PC-3 (cell line): ENCODE results near the gene ST6GAL1. TPM values are rescaled to one million over a fixed set of nuclear protein-coding genes. Genes with fewer than 3 reads are reported as not detected.

Source experiments
- ATAC-seq: fragments of 200-7000 bp; cut with Tn5 transposase; 2 replicates; pipeline ENCODE4 v1.9.1; 2020; ENCODE audit warnings: mild to moderate bottlenecking, moderate library complexity
- BruUV-seq: library from RNA; stranded (reverse); fragments of 400-500 nt; replicated peaks from 2 replicates; lab custom pipeline; 2021; lab: Mats Ljungman, UMichigan
- CTCF ChIA-PET: fragments of 300-600 bp; sonication (Branson Sonifier 250); formaldehyde crosslinking; loops from one replicate; lab custom pipeline; 2022; ENCODE audit warnings: antibody characterized with exemption; lab: Charles Lee
- POLR2A ChIA-PET: fragments of 300-600 bp; sonication (Branson Sonifier 250); formaldehyde crosslinking; loops from one replicate; lab custom pipeline; 2022; ENCODE audit warnings: antibody characterized with exemption; ENCODE audit not compliant: unreplicated experiment; lab: Charles Lee
- DNase-seq: peaks from one replicate; pipeline ENCODE4 v3.0.0-alpha.2; 2015
- H2AFZ ChIP-seq: fragments of 300-600 bp; sonication (generic); 2 replicates; pipeline ENCODE4 v1.6.0; 2016; ENCODE audit warnings: antibody characterized with exemption, low read length
- H3F3A ChIP-seq: fragments of 300-600 bp; sonication (generic); one replicate; pipeline ENCODE4 v1.6.0; 2017; ENCODE audit warnings: antibody characterized with exemption, low read length, control low read depth, mild to moderate bottlenecking; ENCODE audit not compliant: unreplicated experiment
- H3K27ac ChIP-seq: fragments of 300-600 bp; sonication (generic); 2 replicates; pipeline ENCODE4 v1.5.1; 2016; ENCODE audit warnings: mild to moderate bottlenecking, low read length
- H3K27me3 ChIP-seq: fragments of 300-600 bp; sonication (generic); 2 replicates; pipeline ENCODE4 v1.6.1; 2016; ENCODE audit warnings: low read length, mixed read lengths
- H3K36me3 ChIP-seq: fragments of 300-600 bp; sonication (generic); 2 replicates; pipeline ENCODE4 v1.6.1; 2016; ENCODE audit warnings: low read depth, mixed run types, low read length, mixed read lengths
- H3K4me1 ChIP-seq: fragments of 300-600 bp; sonication (generic); 2 replicates; pipeline ENCODE4 v1.5.1; 2016; ENCODE audit warnings: low read length; ENCODE audit not compliant: insufficient read depth
- H3K4me2 ChIP-seq: fragments of 300-600 bp; sonication (generic); 2 replicates; pipeline ENCODE4 v1.6.0; 2016; ENCODE audit warnings: low read length
- H3K4me3 ChIP-seq: fragments of 300-600 bp; sonication (generic); 2 replicates; pipeline ENCODE4 v1.5.1; 2016; ENCODE audit warnings: mild to moderate bottlenecking, low read length, mixed read lengths
- H3K79me2 ChIP-seq: fragments of 300-600 bp; sonication (generic); 2 replicates; pipeline ENCODE4 v1.6.1; 2017; ENCODE audit warnings: low read length, mixed read lengths
- H3K9ac ChIP-seq: fragments of 300-600 bp; sonication (generic); 2 replicates; pipeline ENCODE4 v1.6.0; 2016; ENCODE audit warnings: mild to moderate bottlenecking, low read length
- H3K9me2 ChIP-seq: fragments of 300-600 bp; sonication (generic); replicated peaks from 2 replicates; pipeline ENCODE4 v1.6.1; 2016; ENCODE audit warnings: mixed run types, low read length, mixed read lengths
- H3K9me3 ChIP-seq: fragments of 300-600 bp; sonication (generic); 2 replicates; pipeline ENCODE4 v1.6.1; 2016; ENCODE audit warnings: low read length, mixed read lengths
- H4K20me1 ChIP-seq: fragments of 300-600 bp; sonication (generic); 2 replicates; pipeline ENCODE4 v1.6.1; 2016; ENCODE audit warnings: low read length, mixed read lengths
- EZH2 ChIP-seq: fragments of 300-600 bp; sonication (generic); IDR thresholded peaks from one replicate; pipeline ENCODE4 v1.6.1; 2017; ENCODE audit warnings: antibody characterized with exemption, mild to moderate bottlenecking, low read length; ENCODE audit not compliant: unreplicated experiment
- EZH2phosphoT487 ChIP-seq: fragments of 300-600 bp; sonication (generic); IDR thresholded peaks from 2 replicates; pipeline ENCODE4 v1.6.1; 2018; ENCODE audit warnings: mild to moderate bottlenecking, antibody characterized with exemption, low read length, borderline replicate concordance
- intact Hi-C: fragments of 100-400 bp; cut with micrococcal nuclease; formaldehyde crosslinking; loops from 2 replicates; pipeline ENCODE4 v1.9.0; 2023
- total RNA-seq: library from RNA; depleted of rRNA; stranded (reverse); fragments of >200 nt; gene quantifications from 2 replicates; pipeline ENCODE4 v1.2.3, GENCODE V29; 2014
- TF ChIP-seq, protein P1 (sequence below): fragments of 300-600 bp; sonication (generic); conservative IDR thresholded peaks from 2 replicates; pipeline ENCODE4 v1.5.1; 2017; ENCODE audit warnings: antibody characterized with exemption, low read depth, mild to moderate bottlenecking, low read length

The ST6GAL1 gene
- total RNA-seq, 1 experiment from 2014 or later = 9.4 TPM

DNA sequence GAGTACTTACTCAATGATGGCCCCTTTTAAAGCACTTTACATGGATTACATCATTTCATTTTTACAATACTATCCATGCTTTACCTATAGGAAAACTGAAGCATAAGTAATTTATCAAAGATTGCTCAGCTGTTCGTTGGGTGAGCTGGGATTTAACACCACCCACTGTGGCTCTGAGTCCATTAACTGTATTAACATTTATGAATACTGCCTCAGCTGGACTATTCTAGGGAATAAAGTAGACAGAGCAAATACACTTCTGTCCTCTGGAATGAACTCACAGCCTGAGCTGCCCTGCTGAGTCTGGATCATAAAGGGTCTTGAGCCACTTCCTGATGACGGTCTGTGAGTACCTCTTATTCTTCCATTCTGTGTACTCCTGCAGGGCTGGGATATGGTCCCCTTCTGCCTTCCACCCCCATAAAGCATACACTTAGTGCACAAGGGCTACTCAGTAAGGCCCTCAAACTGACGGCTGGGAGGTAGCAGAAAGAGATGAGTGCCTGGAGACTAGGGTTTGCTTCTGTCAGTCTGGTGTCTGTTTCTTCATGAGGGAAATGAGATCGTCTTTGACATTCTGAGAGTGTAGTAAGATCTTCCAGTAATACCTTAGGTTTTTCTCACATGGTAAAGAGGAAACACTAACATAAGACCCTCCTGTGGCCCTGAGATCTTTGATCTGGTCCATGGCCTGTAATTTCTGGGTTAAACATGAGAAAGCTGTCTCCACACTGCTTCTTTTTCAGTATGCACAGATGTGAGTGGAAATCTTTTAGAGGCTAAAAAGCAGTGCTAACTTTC is 12.6 kb upstream of the ST6GAL1 start:
- no peaks in the 10 kb centered on the region for H3K9me2 ChIP-seq
- no peaks in the 10 kb centered on the region for H3K27me3 ChIP-seq
- no peak overlapping the region for H3K4me3 ChIP-seq
- H3F3A ChIP-seq = no peaks in the 10 kb centered on the region
- no TSS peak for BruUV-seq
- no peak overlapping the region for H3K27ac ChIP-seq
- H3K36me3 ChIP-seq = no peaks in the 10 kb centered on the region
- TF ChIP-seq, protein P1, sequence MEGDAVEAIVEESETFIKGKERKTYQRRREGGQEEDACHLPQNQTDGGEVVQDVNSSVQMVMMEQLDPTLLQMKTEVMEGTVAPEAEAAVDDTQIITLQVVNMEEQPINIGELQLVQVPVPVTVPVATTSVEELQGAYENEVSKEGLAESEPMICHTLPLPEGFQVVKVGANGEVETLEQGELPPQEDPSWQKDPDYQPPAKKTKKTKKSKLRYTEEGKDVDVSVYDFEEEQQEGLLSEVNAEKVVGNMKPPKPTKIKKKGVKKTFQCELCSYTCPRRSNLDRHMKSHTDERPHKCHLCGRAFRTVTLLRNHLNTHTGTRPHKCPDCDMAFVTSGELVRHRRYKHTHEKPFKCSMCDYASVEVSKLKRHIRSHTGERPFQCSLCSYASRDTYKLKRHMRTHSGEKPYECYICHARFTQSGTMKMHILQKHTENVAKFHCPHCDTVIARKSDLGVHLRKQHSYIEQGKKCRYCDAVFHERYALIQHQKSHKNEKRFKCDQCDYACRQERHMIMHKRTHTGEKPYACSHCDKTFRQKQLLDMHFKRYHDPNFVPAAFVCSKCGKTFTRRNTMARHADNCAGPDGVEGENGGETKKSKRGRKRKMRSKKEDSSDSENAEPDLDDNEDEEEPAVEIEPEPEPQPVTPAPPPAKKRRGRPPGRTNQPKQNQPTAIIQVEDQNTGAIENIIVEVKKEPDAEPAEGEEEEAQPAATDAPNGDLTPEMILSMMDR = no peak
- TF ChIP-seq EZH2phosphoT487 (no peak), EZH2 (no peak)
- no peak overlapping the region for H3K4me2 ChIP-seq
- no peak overlapping the region for H3K9ac ChIP-seq
- no peaks in the 10 kb centered on the region for H3K9me3 ChIP-seq
- no peaks in the 10 kb centered on the region for H3K4me1 ChIP-seq
- DNase-seq (no peak), ATAC-seq (no peak)
- intact Hi-C loops = no loop called here
- no peaks in the 10 kb centered on the region for H4K20me1 ChIP-seq
- CTCF ChIA-PET = no interaction called here
- H3K79me2 ChIP-seq = no peaks in the 10 kb centered on the region
- H2AFZ ChIP-seq = no peak overlapping the region
- POLR2A ChIA-PET = no interaction called here

DNA sequence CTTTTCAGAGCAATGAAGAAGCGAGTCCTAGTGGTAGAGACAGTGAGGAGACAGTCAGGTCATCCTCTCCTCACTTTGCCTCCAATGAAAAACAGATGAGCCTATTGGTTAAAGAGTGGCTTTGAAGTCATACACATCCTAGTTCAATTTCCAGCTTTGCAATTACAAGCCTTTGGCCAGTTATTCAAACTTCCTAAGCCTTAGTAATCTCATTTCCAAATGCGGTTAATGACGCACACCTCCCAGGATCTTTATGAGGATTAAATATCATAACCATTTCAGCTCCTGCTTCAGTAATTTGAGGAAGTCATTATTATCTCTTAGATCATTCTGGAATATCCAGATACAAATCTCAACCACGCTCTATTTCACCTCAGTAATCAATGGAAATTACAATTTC is 10.0 kb upstream of the ST6GAL1 start:
- intact Hi-C loops = no loop called here
- H3F3A ChIP-seq = no peaks in the 10 kb centered on the region
- H3K27ac ChIP-seq = no peak overlapping the region
- H3K36me3 ChIP-seq = no peaks in the 10 kb centered on the region
- TF ChIP-seq EZH2phosphoT487 (no peak), EZH2 (no peak)
- TF ChIP-seq, protein P1 = no peak
- no peak overlapping the region for H3K4me3 ChIP-seq
- no peak overlapping the region for H2AFZ ChIP-seq
- H3K9me2 ChIP-seq = no peaks in the 10 kb centered on the region
- H3K79me2 ChIP-seq = no peaks in the 10 kb centered on the region
- no peaks in the 10 kb centered on the region for H4K20me1 ChIP-seq
- no peaks in the 10 kb centered on the region for H3K4me1 ChIP-seq
- DNase-seq (no peak), ATAC-seq (no peak)
- H3K9ac ChIP-seq = no peak overlapping the region
- no peaks in the 10 kb centered on the region for H3K9me3 ChIP-seq
- no peak overlapping the region for H3K4me2 ChIP-seq
- ChIA-PET POLR2A (no interaction called here), CTCF (no interaction called here)
- no TSS peak for BruUV-seq
- no peaks in the 10 kb centered on the region for H3K27me3 ChIP-seq

GRCh38 chr3:186920796-186921195 is 9.5 kb upstream of the ST6GAL1 start:
- no peaks in the 10 kb centered on the region for H3K36me3 ChIP-seq
- no peak overlapping the region for H2AFZ ChIP-seq
- H3K27ac ChIP-seq = no peak overlapping the region
- no peaks in the 10 kb centered on the region for H3K9me3 ChIP-seq
- no peaks in the 10 kb centered on the region for H3K4me1 ChIP-seq
- TF ChIP-seq, protein P1 = no peak
- TF ChIP-seq EZH2phosphoT487 (no peak), EZH2 (no peak)
- BruUV-seq = no TSS peak
- H3K27me3 ChIP-seq = no peaks in the 10 kb centered on the region
- no peak for ATAC-seq
- CTCF ChIA-PET = no interaction called here
- no peaks in the 10 kb centered on the region for H3K79me2 ChIP-seq
- POLR2A ChIA-PET = no interaction called here
- intact Hi-C loops = no loop called here
- DNase-seq = no peak
- H4K20me1 ChIP-seq = no peaks in the 10 kb centered on the region
- no peak overlapping the region for H3K4me3 ChIP-seq
- H3F3A ChIP-seq = no peaks in the 10 kb centered on the region
- no peak overlapping the region for H3K4me2 ChIP-seq
- no peaks in the 10 kb centered on the region for H3K9me2 ChIP-seq
- no peak overlapping the region for H3K9ac ChIP-seq
